Measurements from ENCODE around the gene ASB16.
"Not testable (repeated sequence)": the region's sequence is repeated elsewhere in the genome, so short reads cannot be mapped to it uniquely, and the experiment has no call there.

ASB16 gene

GRCh38 chr17:44149066-44149465 lies 21.4 kb upstream of the ASB16 start:
- not testable (repeated sequence) for DNase-seq

GRCh38 chr17:44149750-44150329 lies 20.7 kb upstream of the ASB16 start:
- no peak for DNase-seq

GRCh38 chr17:44152875-44153274 lies 17.6 kb upstream of the ASB16 start:
- DNase-seq, result no peak

- DNase-seq, result no peak
Observed at GRCh38 chr17:44155488-44155887, 15.0 kb upstream of the ASB16 start.

GRCh38 chr17:44159519-44160210 lies 10.8 kb upstream of the ASB16 start:
- no peak for DNase-seq

- DNase-seq, result no peak
Observed at GRCh38 chr17:44164476-44164875, 6.0 kb upstream of the ASB16 start.

- no peak for DNase-seq
Observed at GRCh38 chr17:44167181-44167861, 3.2 kb upstream of the ASB16 start.

- DNase-seq, result no peak
Observed at GRCh38 chr17:44170135-44170498, 387 bp upstream of the ASB16 start.

- no peak for DNase-seq
Observed at GRCh38 chr17:44171931-44172455, 1.5 kb downstream of the ASB16 start.

GRCh38 chr17:44174427-44174826 lies 3.9 kb downstream of the ASB16 start:
- DNase-seq, result no peak

GRCh38 chr17:44176257-44176656 lies 5.8 kb downstream of the ASB16 start:
- no peak for DNase-seq

- DNase-seq, result no peak
Observed at GRCh38 chr17:44176671-44177501, 6.4 kb downstream of the ASB16 start.

- no peak for DNase-seq
Observed at GRCh38 chr17:44177640-44178039, 7.1 kb downstream of the ASB16 start.

- DNase-seq, result no peak
Observed at GRCh38 chr17:44178133-44178532, 7.6 kb downstream of the ASB16 start.

GRCh38 chr17:44183024-44183423 lies 12.5 kb downstream of the ASB16 start:
- no peak for DNase-seq

GRCh38 chr17:44184212-44184810 lies 13.8 kb downstream of the ASB16 start:
- no peak for DNase-seq

- peak; percentile 100 for DNase-seq
Observed at GRCh38 chr17:44186307-44187130, 16.0 kb downstream of the ASB16 start, which contains the start of gene TMUB2. Gene TMUB2, plus strand, starts transcription at chr17:44186972. Its CDS starts 737 bp downstream, at chr17:44187709.

GRCh38 chr17:44187131-44187899 lies 16.8 kb downstream of the ASB16 start:
- DNase-seq, result no peak

- no peak for DNase-seq
Observed at GRCh38 chr17:44188576-44189403, 18.3 kb downstream of the ASB16 start.

GRCh38 chr17:44190481-44190880 lies 20.0 kb downstream of the ASB16 start:
- DNase-seq, result no peak
